MCF 10A (cell line): ENCODE measurements around the gene TESPA1. TPM values are rescaled to one million over a fixed set of nuclear protein-coding genes. Genes with fewer than 3 reads are reported as not detected.
A peak's percentile ranks its signal among the peaks of the same experiment; 100 is the strongest.

Experiments used
- BruUV-seq: library from RNA; stranded (reverse); fragments of 400-500 nt; replicated peaks from 2 replicates; lab custom pipeline; 2021; lab: Mats Ljungman, UMichigan
- CTCF ChIA-PET: fragments of 300-600 bp; sonication (Branson Sonifier 250); formaldehyde crosslinking; extraction: SDS; loops from one replicate; lab custom pipeline; 2021; ENCODE audit warnings: antibody characterized with exemption, inconsistent platforms; lab: Yijun Ruan, JAX
- POLR2A ChIA-PET: fragments of 300-600, 350-650 bp; sonication (Branson Sonifier 250); formaldehyde crosslinking; extraction: SDS; loops from one replicate; lab custom pipeline; 2020; ENCODE audit warnings: antibody characterized with exemption, inconsistent platforms; lab: Yijun Ruan, JAX
- DNase-seq: peaks from one replicate; pipeline ENCODE4 v3.0.0-alpha.2; 2018; ENCODE audit not compliant: unreplicated experiment
- H3K27ac Mint-ChIP-seq: one replicate; pipeline ENCODE4 v1.8.0; 2022; ENCODE audit warnings: mild to moderate bottlenecking, low read depth, mixed read lengths; ENCODE audit not compliant: unreplicated experiment
- H3K27me3 Mint-ChIP-seq: one replicate; pipeline ENCODE4 v1.8.0; 2022; ENCODE audit warnings: mixed read lengths; ENCODE audit not compliant: insufficient read depth, unreplicated experiment
- H3K36me3 Mint-ChIP-seq: one replicate; pipeline ENCODE4 v1.8.0; 2022; ENCODE audit warnings: mild to moderate bottlenecking, moderate library complexity, mixed read lengths; ENCODE audit not compliant: insufficient read depth, unreplicated experiment
- H3K4me1 Mint-ChIP-seq: one replicate; pipeline ENCODE4 v1.8.0; 2022; ENCODE audit warnings: mixed read lengths; ENCODE audit not compliant: insufficient read depth, unreplicated experiment
- H3K4me3 Mint-ChIP-seq: one replicate; pipeline ENCODE4 v1.8.0; 2022; ENCODE audit warnings: mild to moderate bottlenecking, moderate library complexity, mixed read lengths; ENCODE audit not compliant: unreplicated experiment
- H3K9me3 Mint-ChIP-seq: one replicate; pipeline ENCODE4 v1.8.0; 2022; ENCODE audit warnings: mixed read lengths; ENCODE audit not compliant: unreplicated experiment
- intact Hi-C: fragments of 100-400 bp; cut with micrococcal nuclease; formaldehyde crosslinking; loops from 2 replicates; pipeline ENCODE4 v1.14.1; 2022
- total RNA-seq: library from RNA; stranded (reverse); gene quantifications from 2 replicates; pipeline ENCODE4 v1.2.3, GENCODE V29; 2022
- TF ChIP-seq, protein P1 (sequence below): fragments of 200-600 bp; IDR thresholded peaks from one replicate; pipeline ENCODE4 v1.8.0; 2022; ENCODE audit warnings: antibody characterized with exemption, mild to moderate bottlenecking; ENCODE audit not compliant: unreplicated experiment

The TESPA1 gene
- total RNA-seq, 1 experiment from 2014 or later = not detected

GRCh38 chr12:54937929-54938328 is 46.6 kb downstream of the TESPA1 start:
- Mint-ChIP-seq H3K36me3 (no peaks in the 10 kb centered on the region), H3K9me3 (no peaks in the 10 kb centered on the region), H3K4me3 (no peak overlapping the region), H3K27me3 (no peaks in the 10 kb centered on the region), H3K4me1 (peaks cover 32% of the 10 kb centered on the region), H3K27ac (peak overlapping the region; percentile 96)
- ChIA-PET CTCF (interaction anchor here (1.0 to 4.8 kb wide), 4 partner anchors 82 to 188 kb away, joined by 3 to 33 read pairs (median 18); partner anchors contain the start of gene MUCL1), POLR2A (no interaction called here)
- intact Hi-C loops = no loop called here
- TF ChIP-seq, protein P1, sequence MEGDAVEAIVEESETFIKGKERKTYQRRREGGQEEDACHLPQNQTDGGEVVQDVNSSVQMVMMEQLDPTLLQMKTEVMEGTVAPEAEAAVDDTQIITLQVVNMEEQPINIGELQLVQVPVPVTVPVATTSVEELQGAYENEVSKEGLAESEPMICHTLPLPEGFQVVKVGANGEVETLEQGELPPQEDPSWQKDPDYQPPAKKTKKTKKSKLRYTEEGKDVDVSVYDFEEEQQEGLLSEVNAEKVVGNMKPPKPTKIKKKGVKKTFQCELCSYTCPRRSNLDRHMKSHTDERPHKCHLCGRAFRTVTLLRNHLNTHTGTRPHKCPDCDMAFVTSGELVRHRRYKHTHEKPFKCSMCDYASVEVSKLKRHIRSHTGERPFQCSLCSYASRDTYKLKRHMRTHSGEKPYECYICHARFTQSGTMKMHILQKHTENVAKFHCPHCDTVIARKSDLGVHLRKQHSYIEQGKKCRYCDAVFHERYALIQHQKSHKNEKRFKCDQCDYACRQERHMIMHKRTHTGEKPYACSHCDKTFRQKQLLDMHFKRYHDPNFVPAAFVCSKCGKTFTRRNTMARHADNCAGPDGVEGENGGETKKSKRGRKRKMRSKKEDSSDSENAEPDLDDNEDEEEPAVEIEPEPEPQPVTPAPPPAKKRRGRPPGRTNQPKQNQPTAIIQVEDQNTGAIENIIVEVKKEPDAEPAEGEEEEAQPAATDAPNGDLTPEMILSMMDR = no peak
- BruUV-seq = no TSS peak
- DNase-seq = no peak

GRCh38 chr12:54937376-54937775 is 47.2 kb downstream of the TESPA1 start:
- Mint-ChIP-seq H3K9me3 (no peaks in the 10 kb centered on the region), H3K27me3 (no peaks in the 10 kb centered on the region), H3K27ac (peak overlapping the region; percentile 96), H3K4me1 (peaks cover 32% of the 10 kb centered on the region), H3K4me3 (no peak overlapping the region), H3K36me3 (no peaks in the 10 kb centered on the region)
- POLR2A ChIA-PET = no interaction called here
- BruUV-seq = no TSS peak
- CTCF ChIA-PET = interaction anchor here (0.6 to 4.8 kb wide), 5 partner anchors 82 to 698 kb away, joined by 3 to 33 read pairs (median 5); partner anchors contain the start of gene MUCL1
- intact Hi-C loops = no loop called here
- TF ChIP-seq, protein P1 = no peak
- DNase-seq = no peak

- peak overlapping the region; percentile 96 for H3K27ac Mint-ChIP-seq
- H3K36me3 Mint-ChIP-seq = no peaks in the 10 kb centered on the region
- TF ChIP-seq, protein P1 = no peak
- intact Hi-C loops = no loop called here
- H3K4me1 Mint-ChIP-seq = peaks cover 32% of the 10 kb centered on the region
- BruUV-seq = no TSS peak
- H3K9me3 Mint-ChIP-seq = peaks cover 5% of the 10 kb centered on the region
- POLR2A ChIA-PET = interaction anchor here (1.0 kb wide), 1 partner anchor 81 kb away, joined by 5 read pairs; no protein-coding TSS in a partner anchor
- H3K27me3 Mint-ChIP-seq = no peaks in the 10 kb centered on the region
- CTCF ChIA-PET = interaction anchor here (0.6 to 4.8 kb wide), 9 partner anchors 20 to 698 kb away, joined by 3 to 33 read pairs (median 8); partner anchors contain the start of gene MUCL1
- no peak overlapping the region for H3K4me3 Mint-ChIP-seq
- peak; percentile 26 for DNase-seq
These were observed 47.8 kb downstream of the TESPA1 start for GRCh38 chr12:54936736-54937135.

- Mint-ChIP-seq H3K36me3 (no peaks in the 10 kb centered on the region), H3K27me3 (no peaks in the 10 kb centered on the region), H3K9me3 (peaks cover 18% of the 10 kb centered on the region), H3K27ac (peak overlapping the region; percentile 96), H3K4me1 (peaks cover 26% of the 10 kb centered on the region), H3K4me3 (peak overlapping the region; percentile 7)
- TSS peak; percentile 73 for BruUV-seq
- TF ChIP-seq, protein P1 = peak; percentile 12
- intact Hi-C loops = loop anchor here (1.0 to 2.0 kb wide), 3 partner anchors 23 to 81 kb away; partner anchors contain the start of gene MUCL1
- ChIA-PET CTCF (interaction anchor here (0.6 to 4.8 kb wide), 23 partner anchors 9 to 518 kb away, joined by 3 to 33 read pairs (median 5); partner anchors contain the start of gene MUCL1), POLR2A (interaction anchor here (0.9 to 1.5 kb wide), 3 partner anchors 79 to 211 kb away, joined by 4 to 7 read pairs (median 5); no protein-coding TSS in a partner anchor)
- DNase-seq = peak; percentile 93
These were observed 49.2 kb downstream of the TESPA1 start for GRCh38 chr12:54935235-54935951.
